ENCODE measurements around the gene HOMER3. TPM values are rescaled to one million over a fixed set of nuclear protein-coding genes. Genes with fewer than 3 reads are reported as not detected.
A peak's percentile ranks its signal among the peaks of the same experiment; 100 is the strongest.

The HOMER3 gene
- total and polyA plus RNA-seq, 9 of the 15 experiments (the other 6 are each of a cell fraction or from before 2014, with no cell fraction given): 1.3 to 5.1 (median 3.7) TPM; not detected in 2

GRCh38 chr19:18987456-18987855 lies 46.4 kb upstream of the HOMER3 start:
- Histone ChIP-seq H3K9me3 (replicated peaks; ENCODE audit: control insufficient read depth, insufficient read depth, low read depth, low read length) (no peaks in the 10 kb centered on the region), H3K27me3 (ENCODE audit: control insufficient read depth in 2 of 2, insufficient read depth in 2 of 2, low read length in 2 of 2) (peaks cover 11 to 24% of the 10 kb centered on the region in 2 experiments; a peak in 3 of 5 replicates), H3K9me1 (ENCODE audit: control insufficient read depth, insufficient read depth, low read length) (no peaks in the 10 kb centered on the region), H3K4me2 (ENCODE audit: insufficient read depth, low read length) (no peak overlapping the region), H3K79me2 (ENCODE audit: control insufficient read depth, insufficient read depth, low read length) (no peaks in the 10 kb centered on the region), H3K4me3 (no peak overlapping the region), H2AFZ (ENCODE audit: low read depth, low read length) (no peak overlapping the region), H3K4me1 (replicated peaks in 1 of 2; ENCODE audit: control insufficient read depth in 2 of 2, insufficient read depth in 2 of 2, low read length in 2 of 2) (peaks cover 0 to 9% of the 10 kb centered on the region in 2 experiments; a peak in 1 of 5 replicates), H3K36me3 (ENCODE audit: control insufficient read depth, insufficient read depth, low read length) (peaks cover 13% of the 10 kb centered on the region; the same call in 1 of the 3 replicates), H4K20me1 (replicated peaks; ENCODE audit: control insufficient read depth, insufficient read depth, low read length) (peaks cover 7% of the 10 kb centered on the region; the same call in 1 of the 2 replicates), H3K27ac (ENCODE audit: extremely low read depth, low read depth, low read length) (no peak overlapping the region), H3K9ac (ENCODE audit: insufficient read depth in 1 of 2, low read depth in 2 of 2, low read length in 2 of 2) (peak overlapping the region in 1 of 2 experiments; percentile 42; a peak in 1 of 4 replicates)
- ATAC-seq (no peak), FAIRE-seq (no peak), DNase-seq (ENCODE audit: extremely low read depth in 1 of 4, low spot score in 3 of 4) (no peak)
- intact Hi-C loops (cut with micrococcal nuclease): loop anchor here (5.0 kb wide), 2 partner anchors 45 to 215 kb away; partner anchors contain the start of gene HOMER3
- no TSS peak for BruUV-seq (replicated peaks)
- ChIA-PET CTCF (ENCODE audit: low intra/inter-chr PET ratio) (interaction anchor here (0.8 to 2.1 kb wide), 4 partner anchors 46 to 121 kb away, joined by 3 to 11 read pairs (median 6); partner anchors contain the start of genes CERS1 and HOMER3), POLR2A (interaction anchor here (0.6 to 2.4 kb wide), 12 partner anchors 8 to 113 kb away, joined by 3 to 7 read pairs (median 3); no protein-coding TSS in a partner anchor)
- in situ Hi-C loops (cut with MboI): no loop called here
- WGBS (ENCODE audit: insufficient coverage, low coverage, missing lambda C conversion rate): 10% methylated on average over 4 of the region's 4 CpGs
- TF ChIP-seq ZBTB49 (CRISPR knock-in tag; IDR thresholded peaks at IDR 0.05; ENCODE audit: borderline replicate concordance) (no peak), CBFB (CRISPR knock-in tag; IDR thresholded peaks at IDR 0.05) (no peak), STAT6 (CRISPR knock-in tag; IDR thresholded peaks at IDR 0.05) (no peak), JUND (IDR thresholded peaks at IDR 0.05; ENCODE audit: borderline replicate concordance, low read depth, low read length) (no peak), JUND (tag; IDR thresholded peaks at IDR 0.05; ENCODE audit: borderline replicate concordance, low read depth, low read length) (no peak), ADNP (tag; IDR thresholded peaks at IDR 0.05) (no peak), POLR2AphosphoS2 (IDR thresholded peaks at IDR 0.05; ENCODE audit: low read length) (no peak), ZFP91 (CRISPR knock-in tag; IDR thresholded peaks at IDR 0.05) (no peak), ZNF76 (CRISPR knock-in tag; IDR thresholded peaks at IDR 0.05; ENCODE audit: borderline replicate concordance) (no peak), THRA (IDR thresholded peaks at IDR 0.05) (no peak), SMAD2 (IDR thresholded peaks at IDR 0.05; ENCODE audit: low read depth, low read length) (no peak), TBP (optimal IDR thresholded peaks at IDR 0.05; ENCODE audit: low read depth, low read length) (no peak)
